Mesendoderm (in vitro differentiated cells): Measurements from ENCODE around the gene STOX1.
"Not testable (repeated sequence)": the region's sequence is repeated elsewhere in the genome, so short reads cannot be mapped to it uniquely, and the experiment has no call there.

ENCODE experiments used
- DNase-seq: peaks from one replicate; pipeline ENCODE4 v3.0.0; 2013
- H2AK5ac ChIP-seq: 2 replicates; pipeline ENCODE4 v1.6.1; 2013; ENCODE audit warnings: low read length, inconsistent platforms
- H2BK120ac ChIP-seq: 2 replicates; pipeline ENCODE4 v1.6.1; 2013; ENCODE audit warnings: low read depth, mild to moderate bottlenecking, low read length, moderate library complexity, mixed read lengths
- H2BK15ac ChIP-seq: replicated peaks from 2 replicates; pipeline ENCODE4 v1.6.1; 2013; ENCODE audit warnings: low read depth, mild to moderate bottlenecking, moderate library complexity
- H2BK5ac ChIP-seq: 2 replicates; pipeline ENCODE4 v1.6.1; 2013; ENCODE audit warnings: low read length, inconsistent platforms
- H3K18ac ChIP-seq: 2 replicates; pipeline ENCODE4 v1.6.1; 2013; ENCODE audit warnings: mild to moderate bottlenecking, low read length, mixed read lengths
- H3K23ac ChIP-seq: one replicate; pipeline ENCODE4 v1.6.1; 2013; ENCODE audit warnings: low read length
- H3K27ac ChIP-seq: 2 replicates; pipeline ENCODE4 v1.5.1; 2013; ENCODE audit warnings: low read depth, mild to moderate bottlenecking, inconsistent platforms, low read length, moderate library complexity
- H3K27me3 ChIP-seq: 2 replicates; pipeline ENCODE4 v1.6.1; 2013; ENCODE audit warnings: low read length, control low read depth, mild to moderate bottlenecking, inconsistent platforms; ENCODE audit not compliant: insufficient read depth, poor library complexity
- H3K36me3 ChIP-seq: 2 replicates; pipeline ENCODE4 v1.6.1; 2013; ENCODE audit warnings: low read length, inconsistent platforms; ENCODE audit not compliant: control insufficient read depth, insufficient read depth
- H3K4ac ChIP-seq: one replicate; pipeline ENCODE4 v1.6.1; 2013; ENCODE audit warnings: low read depth, mild to moderate bottlenecking, low read length, moderate library complexity
- H3K4me1 ChIP-seq: 2 replicates; pipeline ENCODE4 v1.6.1; 2013; ENCODE audit warnings: low read depth, low read length, inconsistent platforms; ENCODE audit not compliant: control insufficient read depth
- H3K4me2 ChIP-seq: 2 replicates; pipeline ENCODE4 v1.6.1; 2013; ENCODE audit warnings: low read length
- H3K4me3 ChIP-seq: 2 replicates; pipeline ENCODE4 v1.5.1; 2013; ENCODE audit warnings: mild to moderate bottlenecking, low read length
- H3K56ac ChIP-seq: one replicate; pipeline ENCODE4 v1.6.1; 2013; ENCODE audit warnings: low read length
- H3K79me1 ChIP-seq: 2 replicates; pipeline ENCODE4 v1.6.1; 2013; ENCODE audit warnings: low read length, inconsistent platforms
- H3K79me2 ChIP-seq: 2 replicates; pipeline ENCODE4 v1.6.1; 2013; ENCODE audit warnings: mild to moderate bottlenecking, low read length; ENCODE audit not compliant: control insufficient read depth, insufficient read depth
- H3K9ac ChIP-seq: 2 replicates; pipeline ENCODE4 v1.6.1; 2013; ENCODE audit warnings: low read length, inconsistent platforms
- H4K5ac ChIP-seq: one replicate; pipeline ENCODE4 v1.6.1; 2013; ENCODE audit warnings: low read length
- H4K8ac ChIP-seq: one replicate; pipeline ENCODE4 v1.6.1; 2013; ENCODE audit warnings: low read depth, mild to moderate bottlenecking, control low read depth, low read length, moderate library complexity
- WGBS: extraction: QIAGEN DNeasy Blood & Tissue Kit; methylation state at CpG from one replicate; pipeline ENCODE4 v1.1.7; 2013; ENCODE audit warnings: low lambda C conversion rate, missing lambda C conversion rate; ENCODE audit not compliant: insufficient coverage; ENCODE audit errors: extremely low coverage; 5-methylcytosine and 5-hydroxymethylcytosine counted together

Gene STOX1

GRCh38 chr10:68811314-68812009 is 15.9 kb upstream of the STOX1 start:
- H3K4me1 ChIP-seq = no peaks in the 10 kb centered on the region
- no peaks in the 10 kb centered on the region for H3K79me1 ChIP-seq
- no peaks in the 10 kb centered on the region for H3K79me2 ChIP-seq
- H3K4me3 ChIP-seq = no peak overlapping the region
- no peak overlapping the region for H4K8ac ChIP-seq
- no peak overlapping the region for H3K27ac ChIP-seq
- H2AK5ac ChIP-seq = no peak overlapping the region
- no peak overlapping the region for H3K23ac ChIP-seq
- H3K9ac ChIP-seq = no peak overlapping the region
- WGBS = no CpG with 5 or more reads among the region's 7 CpGs
- H2BK120ac ChIP-seq = no peak overlapping the region
- H3K4me2 ChIP-seq = no peak overlapping the region
- no peak overlapping the region for H2BK5ac ChIP-seq
- DNase-seq = no peak
- H3K56ac ChIP-seq = no peak overlapping the region
- H3K4ac ChIP-seq = no peak overlapping the region
- no peak overlapping the region for H3K18ac ChIP-seq
- no peaks in the 10 kb centered on the region for H3K27me3 ChIP-seq
- no peak overlapping the region for H2BK15ac ChIP-seq
- H3K36me3 ChIP-seq = no peaks in the 10 kb centered on the region
- no peak overlapping the region for H4K5ac ChIP-seq

GRCh38 chr10:68812420-68812819 is 14.9 kb upstream of the STOX1 start:
- WGBS = no CpG with 5 or more reads among the region's 4 CpGs

GRCh38 chr10:68813559-68813958 is 13.8 kb upstream of the STOX1 start:
- Histone ChIP-seq H3K23ac (no peak overlapping the region), H4K8ac (no peak overlapping the region), H3K36me3 (no peaks in the 10 kb centered on the region), H3K18ac (no peak overlapping the region), H3K79me2 (no peaks in the 10 kb centered on the region), H2BK120ac (no peak overlapping the region), H3K4ac (no peak overlapping the region), H3K27me3 (no peaks in the 10 kb centered on the region), H3K27ac (no peak overlapping the region), H3K56ac (no peak overlapping the region), H2BK5ac (no peak overlapping the region), H3K9ac (no peak overlapping the region), H2AK5ac (no peak overlapping the region), H2BK15ac (no peak overlapping the region), H4K5ac (no peak overlapping the region), H3K4me3 (no peak overlapping the region), H3K4me1 (no peaks in the 10 kb centered on the region), H3K79me1 (no peaks in the 10 kb centered on the region), H3K4me2 (no peak overlapping the region)
- no peak for DNase-seq

More at GRCh38 chr10:68812420-68812819, 14.9 kb upstream of the STOX1 start:
- H4K5ac ChIP-seq = no peak overlapping the region
- no peak overlapping the region for H3K4me3 ChIP-seq
- H3K9ac ChIP-seq = no peak overlapping the region
- H3K36me3 ChIP-seq = no peaks in the 10 kb centered on the region
- no peak for DNase-seq
- no peaks in the 10 kb centered on the region for H3K4me1 ChIP-seq
- no peaks in the 10 kb centered on the region for H3K79me2 ChIP-seq
- H3K56ac ChIP-seq = no peak overlapping the region
- H3K79me1 ChIP-seq = no peaks in the 10 kb centered on the region
- H4K8ac ChIP-seq = no peak overlapping the region
- H3K4me2 ChIP-seq = no peak overlapping the region
- no peak overlapping the region for H2BK120ac ChIP-seq
- no peak overlapping the region for H3K18ac ChIP-seq
- no peak overlapping the region for H2AK5ac ChIP-seq
- H2BK5ac ChIP-seq = no peak overlapping the region
- no peak overlapping the region for H3K27ac ChIP-seq
- H3K23ac ChIP-seq = no peak overlapping the region
- H2BK15ac ChIP-seq = no peak overlapping the region
- no peaks in the 10 kb centered on the region for H3K27me3 ChIP-seq
- H3K4ac ChIP-seq = no peak overlapping the region

- Histone ChIP-seq H4K8ac (no peak overlapping the region), H2BK15ac (no peak overlapping the region), H3K36me3 (no peaks in the 10 kb centered on the region), H2BK120ac (no peak overlapping the region), H3K4me3 (no peak overlapping the region), H3K27ac (no peak overlapping the region), H3K79me1 (no peaks in the 10 kb centered on the region), H3K18ac (no peak overlapping the region), H3K27me3 (no peaks in the 10 kb centered on the region), H3K4me2 (no peak overlapping the region), H3K23ac (no peak overlapping the region), H2BK5ac (no peak overlapping the region), H2AK5ac (no peak overlapping the region), H3K79me2 (no peaks in the 10 kb centered on the region), H3K4ac (no peak overlapping the region), H4K5ac (no peak overlapping the region), H3K4me1 (no peaks in the 10 kb centered on the region), H3K9ac (no peak overlapping the region), H3K56ac (peak overlapping the region; percentile 7)
- WGBS = no CpG with 5 or more reads among the region's 4 CpGs
- DNase-seq = no peak
Observed at GRCh38 chr10:68816796-68817412, 10.4 kb upstream of the STOX1 start.

- not testable (repeated sequence) for H4K5ac ChIP-seq, H3K4me1 ChIP-seq, H3K56ac ChIP-seq, DNase-seq, H3K27me3 ChIP-seq, H2BK15ac ChIP-seq, H3K4ac ChIP-seq, H3K18ac ChIP-seq, H3K23ac ChIP-seq, H3K27ac ChIP-seq, H3K79me2 ChIP-seq, H2AK5ac ChIP-seq, H3K4me3 ChIP-seq, H3K79me1 ChIP-seq, H2BK5ac ChIP-seq, H3K36me3 ChIP-seq, H3K4me2 ChIP-seq, H4K8ac ChIP-seq, H2BK120ac ChIP-seq, H3K9ac ChIP-seq
- no CpG with 5 or more reads among the region's 1 CpG for WGBS
Observed at GRCh38 chr10:68820359-68820758, 7.0 kb upstream of the STOX1 start.

- H3K9ac ChIP-seq, H3K23ac ChIP-seq, H3K4ac ChIP-seq, H3K79me1 ChIP-seq, H3K27ac ChIP-seq, H2BK120ac ChIP-seq, H3K36me3 ChIP-seq, H3K18ac ChIP-seq, H3K4me1 ChIP-seq, H2BK15ac ChIP-seq, H3K4me2 ChIP-seq, H2BK5ac ChIP-seq, DNase-seq, H4K5ac ChIP-seq, H4K8ac ChIP-seq, H3K56ac ChIP-seq, H3K79me2 ChIP-seq, H3K27me3 ChIP-seq, H2AK5ac ChIP-seq, H3K4me3 ChIP-seq: not testable (repeated sequence)
- no CpG with 5 or more reads among the region's 2 CpGs for WGBS
Observed at GRCh38 chr10:68822626-68823025, 4.7 kb upstream of the STOX1 start.
